Measurements from ENCODE around the gene CDH2.

The CDH2 gene

GRCh38 chr18:28108814-28109213 lies 68.1 kb downstream of the CDH2 start:
- DNase-seq, result no peak

GRCh38 chr18:28108254-28108653 lies 68.7 kb downstream of the CDH2 start:
- in situ Hi-C loops (cut with MboI; ENCODE audit: low pct_unique_long_range_greater_than_20kb, low sequenced_read_pairs), result no loop called here
- DNase-seq, result no peak

More at GRCh38 chr18:28108814-28109213, 68.1 kb downstream of the CDH2 start:
- in situ Hi-C loops (cut with MboI; ENCODE audit: low pct_unique_long_range_greater_than_20kb, low sequenced_read_pairs), result no loop called here

- in situ Hi-C loops (cut with MboI; ENCODE audit: low pct_unique_long_range_greater_than_20kb, low sequenced_read_pairs), result no loop called here
These were observed 77.7 kb downstream of the CDH2 start for GRCh38 chr18:28099237-28099636.

GRCh38 chr18:28095631-28096030 lies 81.3 kb downstream of the CDH2 start:
- DNase-seq, result no peak
- in situ Hi-C loops (cut with MboI; ENCODE audit: low pct_unique_long_range_greater_than_20kb, low sequenced_read_pairs), result no loop called here

More at GRCh38 chr18:28099237-28099636, 77.7 kb downstream of the CDH2 start:
- no peak for DNase-seq

GRCh38 chr18:28095041-28095440 lies 81.9 kb downstream of the CDH2 start:
- in situ Hi-C loops (cut with MboI; ENCODE audit: low pct_unique_long_range_greater_than_20kb, low sequenced_read_pairs), result no loop called here
- DNase-seq, result no peak

- no peak for DNase-seq
- in situ Hi-C loops (cut with MboI; ENCODE audit: low pct_unique_long_range_greater_than_20kb, low sequenced_read_pairs), result no loop called here
These were observed 85.7 kb downstream of the CDH2 start for GRCh38 chr18:28091197-28091596.

- no peak for DNase-seq
- in situ Hi-C loops (cut with MboI; ENCODE audit: low pct_unique_long_range_greater_than_20kb, low sequenced_read_pairs), result no loop called here
These were observed 88.5 kb downstream of the CDH2 start for GRCh38 chr18:28088477-28088876.

- no peak for DNase-seq
- in situ Hi-C loops (cut with MboI; ENCODE audit: low pct_unique_long_range_greater_than_20kb, low sequenced_read_pairs), result no loop called here
These were observed 90.0 kb downstream of the CDH2 start for GRCh38 chr18:28086670-28087552.

- DNase-seq, result no peak
- in situ Hi-C loops (cut with MboI; ENCODE audit: low pct_unique_long_range_greater_than_20kb, low sequenced_read_pairs), result no loop called here
These were observed 95.4 kb downstream of the CDH2 start for GRCh38 chr18:28081516-28081915.

GRCh38 chr18:28080876-28081300 lies 96.0 kb downstream of the CDH2 start:
- in situ Hi-C loops (cut with MboI; ENCODE audit: low pct_unique_long_range_greater_than_20kb, low sequenced_read_pairs), result no loop called here

GRCh38 chr18:28079883-28080282 lies 97.0 kb downstream of the CDH2 start:
- DNase-seq, result no peak
- in situ Hi-C loops (cut with MboI; ENCODE audit: low pct_unique_long_range_greater_than_20kb, low sequenced_read_pairs), result no loop called here

More at GRCh38 chr18:28080876-28081300, 96.0 kb downstream of the CDH2 start:
- DNase-seq, result no peak

GRCh38 chr18:28078849-28079248 lies 98.1 kb downstream of the CDH2 start:
- in situ Hi-C loops (cut with MboI; ENCODE audit: low pct_unique_long_range_greater_than_20kb, low sequenced_read_pairs), result no loop called here

GRCh38 chr18:28078298-28078697 lies 98.6 kb downstream of the CDH2 start:
- no peak for DNase-seq
- in situ Hi-C loops (cut with MboI; ENCODE audit: low pct_unique_long_range_greater_than_20kb, low sequenced_read_pairs), result no loop called here

More at GRCh38 chr18:28078849-28079248, 98.1 kb downstream of the CDH2 start:
- no peak for DNase-seq

GRCh38 chr18:28075501-28075900 lies 101.4 kb downstream of the CDH2 start:
- no peak for DNase-seq
- in situ Hi-C loops (cut with MboI; ENCODE audit: low pct_unique_long_range_greater_than_20kb, low sequenced_read_pairs), result no loop called here

GRCh38 chr18:28074076-28074475 lies 102.9 kb downstream of the CDH2 start:
- DNase-seq, result no peak

GRCh38 chr18:28073658-28074057 lies 103.3 kb downstream of the CDH2 start:
- in situ Hi-C loops (cut with MboI; ENCODE audit: low pct_unique_long_range_greater_than_20kb, low sequenced_read_pairs), result no loop called here
- no peak for DNase-seq

More at GRCh38 chr18:28074076-28074475, 102.9 kb downstream of the CDH2 start:
- in situ Hi-C loops (cut with MboI; ENCODE audit: low pct_unique_long_range_greater_than_20kb, low sequenced_read_pairs), result no loop called here

GRCh38 chr18:28071199-28071598 lies 105.7 kb downstream of the CDH2 start:
- in situ Hi-C loops (cut with MboI; ENCODE audit: low pct_unique_long_range_greater_than_20kb, low sequenced_read_pairs), result no loop called here
- DNase-seq, result no peak

- in situ Hi-C loops (cut with MboI; ENCODE audit: low pct_unique_long_range_greater_than_20kb, low sequenced_read_pairs), result no loop called here
- no peak for DNase-seq
These were observed 108.7 kb downstream of the CDH2 start for GRCh38 chr18:28068207-28068606.

- in situ Hi-C loops (cut with MboI; ENCODE audit: low pct_unique_long_range_greater_than_20kb, low sequenced_read_pairs), result no loop called here
- no peak for DNase-seq
These were observed 109.6 kb downstream of the CDH2 start for GRCh38 chr18:28067346-28067745.

GRCh38 chr18:28065793-28066186 lies 111.1 kb downstream of the CDH2 start:
- in situ Hi-C loops (cut with MboI; ENCODE audit: low pct_unique_long_range_greater_than_20kb, low sequenced_read_pairs), result no loop called here
- no peak for DNase-seq

All from KBM-7 (cell line).